ENCODE measurements around the gene DPP8. TPM values are rescaled to one million over a fixed set of nuclear protein-coding genes. Genes with fewer than 3 reads are reported as not detected.

The DPP8 gene
- polyA plus RNA-seq, 1 donor from 2014 or later: 18.6 TPM

GRCh38 chr15:65525622-65526021 lies 8.1 kb upstream of the DPP8 start:
- H3K9ac ChIP-seq (ENCODE audit: low read length): no peak overlapping the region
- no peaks in the 10 kb centered on the region for H3K9me3 ChIP-seq (ENCODE audit: low read length)
- H4K20me1 ChIP-seq (ENCODE audit: insufficient read depth): no peaks in the 10 kb centered on the region
- no peak overlapping the region for H2AFZ ChIP-seq (ENCODE audit: low read depth, low read length)
- no peak overlapping the region for H3K4me3 ChIP-seq (ENCODE audit: low read length)
- H3K79me2 ChIP-seq (replicated peaks; ENCODE audit: insufficient read depth, low read length): no peaks in the 10 kb centered on the region
- no peaks in the 10 kb centered on the region for H3K27me3 ChIP-seq (ENCODE audit: insufficient read depth, low read depth, low read length)
- no peak overlapping the region for H3K4me2 ChIP-seq (ENCODE audit: low read length)
- TF ChIP-seq REST (IDR thresholded peaks at IDR 0.05; ENCODE audit: borderline replicate concordance) (no peak), EZH2 (IDR thresholded peaks at IDR 0.05; ENCODE audit: borderline replicate concordance, insufficient read depth, low read length, poor library complexity, severe bottlenecking) (no peak)
- H3K36me3 ChIP-seq (ENCODE audit: insufficient read depth, low read length): no peaks in the 10 kb centered on the region
- H3F3A ChIP-seq (ENCODE audit: insufficient read depth, low read length, poor library complexity, severe bottlenecking): no peaks in the 10 kb centered on the region
- H3K9me2 ChIP-seq (ENCODE audit: insufficient read depth, low read length): no peaks in the 10 kb centered on the region
- H3K27ac ChIP-seq (ENCODE audit: low read length): no peak overlapping the region

GRCh38 chr15:65524226-65524625 lies 6.7 kb upstream of the DPP8 start:
- Histone ChIP-seq H2AFZ (ENCODE audit: low read depth, low read length) (no peak overlapping the region), H3F3A (ENCODE audit: insufficient read depth, low read length, poor library complexity, severe bottlenecking) (no peaks in the 10 kb centered on the region), H3K4me2 (ENCODE audit: low read length) (no peak overlapping the region), H3K4me3 (ENCODE audit: low read length) (no peak overlapping the region), H3K79me2 (replicated peaks; ENCODE audit: insufficient read depth, low read length) (no peaks in the 10 kb centered on the region), H3K27ac (ENCODE audit: low read length) (no peak overlapping the region), H3K9me3 (ENCODE audit: low read length) (no peaks in the 10 kb centered on the region), H3K9me2 (ENCODE audit: insufficient read depth, low read length) (no peaks in the 10 kb centered on the region), H3K27me3 (ENCODE audit: insufficient read depth, low read depth, low read length) (no peaks in the 10 kb centered on the region), H3K9ac (ENCODE audit: low read length) (no peak overlapping the region), H3K36me3 (ENCODE audit: insufficient read depth, low read length) (no peaks in the 10 kb centered on the region), H4K20me1 (ENCODE audit: insufficient read depth) (no peaks in the 10 kb centered on the region)
- TF ChIP-seq SMC3 (conservative IDR thresholded peaks at IDR 0.05; ENCODE audit: poor library complexity) (no peak), EP300 (conservative IDR thresholded peaks at IDR 0.05; ENCODE audit: poor library complexity, severe bottlenecking) (no peak), POLR2AphosphoS5 (IDR thresholded peaks at IDR 0.05) (no peak), MXI1 (conservative IDR thresholded peaks at IDR 0.05; ENCODE audit: poor library complexity, severe bottlenecking) (no peak), TAF1 (IDR thresholded peaks at IDR 0.05; ENCODE audit: low read depth) (no peak), RAD21 (conservative IDR thresholded peaks at IDR 0.05) (no peak), EZH2 (IDR thresholded peaks at IDR 0.05; ENCODE audit: borderline replicate concordance, insufficient read depth, low read length, poor library complexity, severe bottlenecking) (no peak), REST (IDR thresholded peaks at IDR 0.05; ENCODE audit: borderline replicate concordance) (no peak), CTCF (IDR thresholded peaks at IDR 0.05; ENCODE audit: poor library complexity, severe bottlenecking) (no peak)
